CD4-positive, alpha-beta T cell (primary cell): ENCODE data around the gene HINT1. TPM values are rescaled to one million over a fixed set of nuclear protein-coding genes. Genes with fewer than 3 reads are reported as not detected.

Experiments used
- ATAC-seq: fragments of 200-7000 bp; cut with Tn5 transposase; one replicate; pipeline ENCODE4 v1.10.0; 2022; ENCODE audit warnings: mild to moderate bottlenecking; ENCODE audit not compliant: poor library complexity
- CTCF ChIA-PET: fragments of 350-600 bp; sonication (Branson Sonifier 250); formaldehyde crosslinking; loops from one replicate; lab custom pipeline; 2021; ENCODE audit warnings: antibody characterized with exemption, inconsistent platforms; lab: Charles Lee
- POLR2A ChIA-PET: fragments of 350-600 bp; sonication (Branson Sonifier 250); formaldehyde crosslinking; loops from one replicate; lab custom pipeline; 2021; ENCODE audit warnings: antibody characterized with exemption, inconsistent platforms; lab: Charles Lee
- DNase-seq, 14 experiments: peaks; one replicate each; pipeline ENCODE4 v3.0.0-alpha.2; 2013 to 2020; ENCODE audit warnings: mixed read lengths in 2 of 14
- H3K27ac ChIP-seq, 2 donors: one replicate each; pipeline versions ENCODE4 v1.5.1 to v1.7.0; 2013; ENCODE audit warnings: low read length in 2 of 2, low read depth in 1 of 2, mild to moderate bottlenecking in 1 of 2
- H3K27me3 ChIP-seq, 2 experiments: 1 replicate in 1 of 2; 2 replicates in 1 of 2; pipeline versions ENCODE4 v1.6.1 to v1.7.0; 2013; ENCODE audit warnings: low read length in 2 of 2, control low read depth in 1 of 2, mild to moderate bottlenecking in 1 of 2, moderate library complexity in 1 of 2; ENCODE audit not compliant: insufficient read depth in 2 of 2, control insufficient read depth in 1 of 2
- H3K36me3 ChIP-seq: one replicate; pipeline ENCODE4 v1.6.1; 2013; ENCODE audit warnings: low read length, control low read depth; ENCODE audit not compliant: insufficient read depth
- H3K4me1 ChIP-seq: one replicate; pipeline ENCODE4 v1.6.1; 2013; ENCODE audit warnings: low read length, control low read depth; ENCODE audit not compliant: insufficient read depth
- H3K4me3 ChIP-seq: one replicate; pipeline ENCODE4 v1.5.1; 2013; ENCODE audit warnings: mild to moderate bottlenecking, low read length, moderate library complexity
- H3K9me3 ChIP-seq, 2 experiments: 1 replicate in 1 of 2; 2 replicates in 1 of 2; pipeline versions ENCODE4 v1.6.1 to v1.7.0; 2013; ENCODE audit warnings: low read length in 2 of 2, mild to moderate bottlenecking in 2 of 2, control low read depth in 1 of 2, moderate library complexity in 1 of 2; ENCODE audit not compliant: control insufficient read depth in 1 of 2, insufficient read depth in 1 of 2
- H3K27ac Mint-ChIP-seq: one replicate; pipeline ENCODE4 v1.8.0; 2020; ENCODE audit warnings: mixed read lengths
- H3K27me3 Mint-ChIP-seq: one replicate; pipeline ENCODE4 v1.8.0; 2021; ENCODE audit warnings: mixed read lengths
- H3K36me3 Mint-ChIP-seq: one replicate; pipeline ENCODE4 v1.8.0; 2021; ENCODE audit warnings: low read depth, mixed read lengths
- H3K4me1 Mint-ChIP-seq: one replicate; pipeline ENCODE4 v1.8.0; 2021; ENCODE audit warnings: low read depth, mixed read lengths
- H3K4me3 Mint-ChIP-seq: one replicate; pipeline ENCODE4 v1.8.0; 2020; ENCODE audit warnings: mild to moderate bottlenecking, mixed read lengths
- H3K9me3 Mint-ChIP-seq: one replicate; pipeline ENCODE4 v1.8.0; 2020; ENCODE audit warnings: mixed read lengths
- CTCF ChIP-seq: fragments of 200-600 bp; IDR thresholded peaks from one replicate; pipeline ENCODE4 v1.8.0; 2022; ENCODE audit warnings: antibody characterized with exemption, mild to moderate bottlenecking
- intact Hi-C, 2 experiments: fragments of 100-400 bp; cut with DNase I in 1 of 2; cut with micrococcal nuclease in 1 of 2; formaldehyde crosslinking; loops; one replicate each; pipeline versions ENCODE4 v1.15.1 to v1.9.0; 2023 to 2025; cut with DNase I, micrococcal nuclease
- total RNA-seq, 174 experiments: library from RNA in 2 of 174; stranded (reverse) in 2 of 174; gene quantifications; one replicate each; pipeline ENCODE4 v1.2.3 and lab custom pipeline; 2021 to 2026

HINT1 gene
- total RNA-seq, 2 experiments from 2014 or later = 257 to 263 TPM

- CTCF ChIA-PET = interaction anchor here (1.9 kb wide), 1 partner anchor 1338 kb away, joined by 7 read pairs; no protein-coding TSS in a partner anchor
- DNase-seq (no peak), ATAC-seq (no peak)
- no peaks in the 10 kb centered on the region for H3K36me3 Mint-ChIP-seq
- H3K27me3 Mint-ChIP-seq = no peaks in the 10 kb centered on the region
- intact Hi-C loops = loop anchor here (1.0 to 5.0 kb wide), 5 partner anchors 239 to 1448 kb away; no protein-coding TSS in a partner anchor
- Histone ChIP-seq H3K4me1 (no peaks in the 10 kb centered on the region), H3K27me3 (no peaks in the 10 kb centered on the region), H3K4me3 (no peak overlapping the region), H3K9me3 (no peaks in the 10 kb centered on the region), H3K27ac (no peak overlapping the region), H3K36me3 (no peaks in the 10 kb centered on the region)
- H3K4me1 Mint-ChIP-seq = peaks cover 17% of the 10 kb centered on the region
- no peak overlapping the region for H3K4me3 Mint-ChIP-seq
- H3K9me3 Mint-ChIP-seq = no peaks in the 10 kb centered on the region
- POLR2A ChIA-PET = no interaction called here
- H3K27ac Mint-ChIP-seq = no peak overlapping the region
- peak; percentile 36 for TF ChIP-seq CTCF
Measured at GRCh38 chr5:131110256-131110594, 54.8 kb downstream of the HINT1 start.

- Mint-ChIP-seq H3K9me3 (no peaks in the 10 kb centered on the region), H3K4me1 (peaks cover 19% of the 10 kb centered on the region), H3K27me3 (no peaks in the 10 kb centered on the region), H3K27ac (no peak overlapping the region), H3K4me3 (no peak overlapping the region), H3K36me3 (no peaks in the 10 kb centered on the region)
- H3K4me1 ChIP-seq = no peaks in the 10 kb centered on the region
- ChIA-PET POLR2A (interaction anchor here (1.1 kb wide), 2 partner anchors 238 to 911 kb away, joined by 3 read pairs; no protein-coding TSS in a partner anchor), CTCF (interaction anchor here (1.9 to 3.3 kb wide), 2 partner anchors 238 to 1338 kb away, joined by 7 to 10 read pairs; no protein-coding TSS in a partner anchor)
- peak; percentile 91 for TF ChIP-seq CTCF
- DNase-seq (peak in 8 of 14 experiments; percentile 5 to 67 (median 32)), ATAC-seq (peak; percentile 79)
- H3K9me3 ChIP-seq = no peaks in the 10 kb centered on the region
- intact Hi-C loops = loop anchor here (1.0 to 5.0 kb wide), 8 partner anchors 238 to 1447 kb away; no protein-coding TSS in a partner anchor
- no peaks in the 10 kb centered on the region for H3K27me3 ChIP-seq
- H3K27ac ChIP-seq = no peak overlapping the region
- H3K4me3 ChIP-seq = no peak overlapping the region
- no peaks in the 10 kb centered on the region for H3K36me3 ChIP-seq
Measured at GRCh38 chr5:131109540-131110255, 55.4 kb downstream of the HINT1 start.

Other genes with a start within 250 kb of the HINT1 start
- gene LYRM7, start 5.7 kb upstream of the HINT1 start, total RNA-seq = 10 to 100 TPM in 1 of 2 experiments, 1 to 10 TPM in 1; 8.3 to 11.9 TPM
- 100 to 1,000 TPM; 218 to 230 TPM for gene CDC42SE2, start 98.8 kb upstream of the HINT1 start, total RNA-seq